ENCODE measurements around the gene WDR88. TPM values are rescaled to one million over a fixed set of nuclear protein-coding genes. Genes with fewer than 3 reads are reported as not detected.
A peak's percentile ranks its signal among the peaks of the same experiment; 100 is the strongest.
"Not testable (repeated sequence)": the region's sequence is repeated elsewhere in the genome, so short reads cannot be mapped to it uniquely, and the experiment has no call there.

The WDR88 gene
- polyA plus RNA-seq, 1 experiment, result not detected

GRCh38 chr19:33125929-33126388, 6.0 kb upstream of the WDR88 start:
- ChIA-PET CTCF (interaction anchor here (0.6 to 5.0 kb wide), 18 partner anchors 8 to 281 kb away, joined by 3 to 98 read pairs (median 5); no protein-coding TSS in a partner anchor), POLR2A (no interaction called here)
- peak; percentile 42 for DNase-seq (ENCODE audit: low read depth, low spot score)
- Histone ChIP-seq H3K9me3 (ENCODE audit: control insufficient read depth, insufficient read depth, low read length) (no peaks in the 10 kb centered on the region), H3K27ac (ENCODE audit: low read depth, low read length) (no peak overlapping the region), H3K4me3 (ENCODE audit: low read depth, low read length) (no peak overlapping the region), H3K27me3 (ENCODE audit: control insufficient read depth, insufficient read depth, low read length) (no peaks in the 10 kb centered on the region)
- TF ChIP-seq CTCF (IDR thresholded peaks at IDR 0.05; ENCODE audit: low read depth, low read length), result peak; percentile 90

- CTCF ChIA-PET, result interaction anchor here (0.6 to 5.0 kb wide), 4 partner anchors 49 to 606 kb away, joined by 3 to 98 read pairs (median 4); no protein-coding TSS in a partner anchor
- peak overlapping the region; percentile 2 for H3K27ac ChIP-seq (ENCODE audit: low read depth, low read length)
- H3K9me3 ChIP-seq (ENCODE audit: control insufficient read depth, insufficient read depth, low read length); POLR2A ChIA-PET; DNase-seq (ENCODE audit: low read depth, low spot score); H3K27me3 ChIP-seq (ENCODE audit: control insufficient read depth, insufficient read depth, low read length); H3K4me3 ChIP-seq (ENCODE audit: low read depth, low read length): not testable (repeated sequence)
Observed at GRCh38 chr19:33126712-33127111, 5.2 kb upstream of the WDR88 start.

DNA sequence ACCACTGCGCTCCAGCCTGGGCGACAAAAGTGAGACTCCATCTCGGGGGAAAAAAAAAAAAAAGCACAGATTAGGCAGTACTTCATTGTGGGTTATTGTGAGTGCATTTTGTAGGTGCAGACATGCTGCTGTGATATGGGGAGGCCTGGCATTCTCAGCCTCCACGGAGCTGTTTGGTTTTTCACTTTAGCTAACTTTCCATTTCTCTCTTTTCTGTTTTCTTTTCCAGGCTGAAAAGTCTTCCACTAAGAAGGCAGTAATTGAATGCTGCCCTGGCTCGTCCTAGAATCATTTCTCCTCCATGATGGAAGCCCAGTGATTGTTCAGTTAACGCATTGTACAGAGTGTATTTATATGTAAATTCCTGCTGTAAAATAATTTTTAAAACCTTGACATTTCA, 2.0 kb upstream of the WDR88 start:
- Histone ChIP-seq H3K27ac (ENCODE audit: low read depth, low read length) (no peak overlapping the region), H3K27me3 (ENCODE audit: control insufficient read depth, insufficient read depth, low read length) (no peaks in the 10 kb centered on the region), H3K9me3 (ENCODE audit: control insufficient read depth, insufficient read depth, low read length) (no peaks in the 10 kb centered on the region; the same call in 1 of the 2 replicates), H3K4me3 (ENCODE audit: low read depth, low read length) (no peak overlapping the region)
- CTCF ChIA-PET, result interaction anchor here (1.0 kb wide), 1 partner anchor 54 kb away, joined by 5 read pairs; no protein-coding TSS in a partner anchor
- TF ChIP-seq CTCF (IDR thresholded peaks at IDR 0.05; ENCODE audit: low read depth, low read length), result no peak
- DNase-seq (ENCODE audit: low read depth, low spot score), result no peak
- POLR2A ChIA-PET, result interaction anchor here (0.7 kb wide), 1 partner anchor 68 kb away, joined by 5 read pairs; no protein-coding TSS in a partner anchor

DNA sequence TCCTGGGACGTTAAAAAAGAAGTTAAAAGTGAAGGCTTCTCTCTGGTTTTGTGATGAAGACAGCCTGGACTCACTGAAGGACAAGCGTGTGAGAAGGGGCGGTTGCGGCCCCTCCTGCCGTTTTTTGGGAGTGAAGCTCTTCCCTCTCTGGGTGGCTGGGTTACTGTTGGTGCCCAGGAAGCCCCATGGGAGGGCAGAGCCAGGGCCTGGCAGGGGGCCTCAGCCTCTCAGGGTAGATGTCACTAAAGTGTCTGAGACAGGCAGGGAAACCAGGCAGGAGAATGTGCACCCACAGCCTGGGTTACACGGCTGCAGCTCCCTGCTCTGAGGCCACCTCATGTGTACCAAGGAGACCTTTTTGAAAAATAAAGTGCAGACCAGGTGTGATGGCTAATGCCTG, 1.5 kb upstream of the WDR88 start:
- Histone ChIP-seq H3K4me3 (ENCODE audit: low read depth, low read length) (no peak overlapping the region), H3K27ac (ENCODE audit: low read depth, low read length) (no peak overlapping the region), H3K9me3 (ENCODE audit: control insufficient read depth, insufficient read depth, low read length) (no peaks in the 10 kb centered on the region; the same call in 1 of the 2 replicates), H3K27me3 (ENCODE audit: control insufficient read depth, insufficient read depth, low read length) (no peaks in the 10 kb centered on the region)
- DNase-seq (ENCODE audit: low read depth, low spot score), result no peak
- ChIA-PET CTCF (interaction anchor here (0.6 to 1.0 kb wide), 2 partner anchors 54 to 880 kb away, joined by 3 to 5 read pairs; no protein-coding TSS in a partner anchor), POLR2A (no interaction called here)
- no peak for TF ChIP-seq CTCF (IDR thresholded peaks at IDR 0.05; ENCODE audit: low read depth, low read length)

GRCh38 chr19:33132425-33132824, 511 bp downstream of the WDR88 start:
- peak; percentile 23 for TF ChIP-seq CTCF (IDR thresholded peaks at IDR 0.05; ENCODE audit: low read depth, low read length)
- Histone ChIP-seq H3K27ac (ENCODE audit: low read depth, low read length) (no peak overlapping the region), H3K4me3 (ENCODE audit: low read depth, low read length) (no peak overlapping the region), H3K9me3 (ENCODE audit: control insufficient read depth, insufficient read depth, low read length) (no peaks in the 10 kb centered on the region; the same call in 1 of the 2 replicates), H3K27me3 (ENCODE audit: control insufficient read depth, insufficient read depth, low read length) (no peaks in the 10 kb centered on the region)
- ChIA-PET POLR2A (interaction anchor here (1.5 kb wide), 1 partner anchor 44 kb away, joined by 3 read pairs; no protein-coding TSS in a partner anchor), CTCF (interaction anchor here (1.3 to 1.8 kb wide), 2 partner anchors 12 to 52 kb away, joined by 3 to 5 read pairs; no protein-coding TSS in a partner anchor)
- no peak for DNase-seq (ENCODE audit: low read depth, low spot score)
